ENCODE measurements around the gene PCDH9. TPM values are rescaled to one million over a fixed set of nuclear protein-coding genes. Genes with fewer than 3 reads are reported as not detected.

The PCDH9 gene
- total RNA-seq, 2 donors from 2014 or later = 0.12 to 0.34 TPM

GRCh38 chr13:67125681-67126080 lies 104.5 kb downstream of the PCDH9 start:
- Mint-ChIP-seq H3K9me3 (no peaks in the 10 kb centered on the region), H3K27me3 (ENCODE audit: low read depth) (no peaks in the 10 kb centered on the region), H3K4me1 (ENCODE audit: low read depth) (no peaks in the 10 kb centered on the region), H3K4me3 (no peak overlapping the region), H3K36me3 (ENCODE audit: insufficient read depth in 2 of 2) (no peaks in the 10 kb centered on the region), H3K27ac (no peak overlapping the region)
- DNase-seq (no peak), ATAC-seq (replicated peaks in 1 of 2) (no peak)

- no peaks in the 10 kb centered on the region for H3K36me3 Mint-ChIP-seq (ENCODE audit: insufficient read depth in 2 of 2)
- H3K27ac Mint-ChIP-seq = no peak overlapping the region
- no peaks in the 10 kb centered on the region for H3K4me1 Mint-ChIP-seq (ENCODE audit: low read depth)
- DNase-seq = no peak
- no peak for ATAC-seq (replicated peaks in 1 of 2)
- no peak overlapping the region for H3K4me3 Mint-ChIP-seq
- no peaks in the 10 kb centered on the region for H3K9me3 Mint-ChIP-seq
- no peaks in the 10 kb centered on the region for H3K27me3 Mint-ChIP-seq (ENCODE audit: low read depth)
These were observed 107.0 kb downstream of the PCDH9 start for GRCh38 chr13:67123165-67123564.

GRCh38 chr13:67122251-67122650 lies 107.9 kb downstream of the PCDH9 start:
- Mint-ChIP-seq H3K4me1 (ENCODE audit: low read depth) (no peaks in the 10 kb centered on the region), H3K4me3 (no peak overlapping the region), H3K9me3 (no peaks in the 10 kb centered on the region), H3K27me3 (ENCODE audit: low read depth) (no peaks in the 10 kb centered on the region), H3K27ac (no peak overlapping the region), H3K36me3 (ENCODE audit: insufficient read depth in 2 of 2) (no peaks in the 10 kb centered on the region)
- ATAC-seq (replicated peaks in 1 of 2) = no peak
- no peak for DNase-seq

GRCh38 chr13:67120872-67121531 lies 109.1 kb downstream of the PCDH9 start:
- H3K36me3 Mint-ChIP-seq (ENCODE audit: insufficient read depth in 2 of 2) = no peaks in the 10 kb centered on the region
- ATAC-seq (replicated peaks in 1 of 2) (no peak), DNase-seq (no peak)
- H3K27ac Mint-ChIP-seq = no peak overlapping the region
- H3K9me3 Mint-ChIP-seq = no peaks in the 10 kb centered on the region
- H3K4me3 Mint-ChIP-seq = no peak overlapping the region
- no peaks in the 10 kb centered on the region for H3K27me3 Mint-ChIP-seq (ENCODE audit: low read depth)
- no peaks in the 10 kb centered on the region for H3K4me1 Mint-ChIP-seq (ENCODE audit: low read depth)

GRCh38 chr13:67119481-67119894 lies 110.6 kb downstream of the PCDH9 start:
- H3K27me3 Mint-ChIP-seq (ENCODE audit: low read depth) = no peaks in the 10 kb centered on the region
- no peak for DNase-seq
- no peak overlapping the region for H3K4me3 Mint-ChIP-seq
- no peaks in the 10 kb centered on the region for H3K36me3 Mint-ChIP-seq (ENCODE audit: insufficient read depth in 2 of 2)
- no peaks in the 10 kb centered on the region for H3K4me1 Mint-ChIP-seq (ENCODE audit: low read depth)
- no peak overlapping the region for H3K27ac Mint-ChIP-seq
- ATAC-seq (replicated peaks in 1 of 2) = no peak
- no peaks in the 10 kb centered on the region for H3K9me3 Mint-ChIP-seq

GRCh38 chr13:67118277-67118676 lies 111.9 kb downstream of the PCDH9 start:
- DNase-seq (no peak), ATAC-seq (replicated peaks in 1 of 2) (no peak)
- Mint-ChIP-seq H3K4me1 (ENCODE audit: low read depth) (no peaks in the 10 kb centered on the region), H3K36me3 (ENCODE audit: insufficient read depth in 2 of 2) (no peaks in the 10 kb centered on the region), H3K27ac (no peak overlapping the region), H3K27me3 (ENCODE audit: low read depth) (no peaks in the 10 kb centered on the region), H3K9me3 (no peaks in the 10 kb centered on the region), H3K4me3 (no peak overlapping the region)

- Mint-ChIP-seq H3K36me3 (ENCODE audit: insufficient read depth in 2 of 2) (no peaks in the 10 kb centered on the region), H3K9me3 (no peaks in the 10 kb centered on the region), H3K4me1 (ENCODE audit: low read depth) (no peaks in the 10 kb centered on the region), H3K27me3 (ENCODE audit: low read depth) (no peaks in the 10 kb centered on the region), H3K27ac (no peak overlapping the region), H3K4me3 (no peak overlapping the region)
- ATAC-seq (replicated peaks in 1 of 2) = no peak
- DNase-seq = no peak
These were observed 113.1 kb downstream of the PCDH9 start for GRCh38 chr13:67117010-67117550.

- H3K4me1 Mint-ChIP-seq (ENCODE audit: low read depth) = no peaks in the 10 kb centered on the region
- no peaks in the 10 kb centered on the region for H3K27me3 Mint-ChIP-seq (ENCODE audit: low read depth)
- no peak for ATAC-seq (replicated peaks in 1 of 2)
- DNase-seq = no peak
- H3K36me3 Mint-ChIP-seq (ENCODE audit: insufficient read depth in 2 of 2) = no peaks in the 10 kb centered on the region
- H3K27ac Mint-ChIP-seq = no peak overlapping the region
- H3K4me3 Mint-ChIP-seq = no peak overlapping the region
- peaks cover 0 to 2% of the 10 kb centered on the region in 2 donors for H3K9me3 Mint-ChIP-seq
These were observed 122.2 kb downstream of the PCDH9 start for GRCh38 chr13:67107979-67108378.

GRCh38 chr13:67106502-67107057 lies 123.6 kb downstream of the PCDH9 start:
- Mint-ChIP-seq H3K27me3 (ENCODE audit: low read depth) (no peaks in the 10 kb centered on the region), H3K4me3 (no peak overlapping the region), H3K9me3 (peaks cover 0 to 2% of the 10 kb centered on the region in 2 donors), H3K4me1 (ENCODE audit: low read depth) (no peaks in the 10 kb centered on the region), H3K36me3 (ENCODE audit: insufficient read depth in 2 of 2) (no peaks in the 10 kb centered on the region), H3K27ac (no peak overlapping the region)
- no peak for ATAC-seq (replicated peaks in 1 of 2)
- DNase-seq = no peak

- Mint-ChIP-seq H3K9me3 (peaks cover 0 to 2% of the 10 kb centered on the region in 2 donors), H3K27ac (no peak overlapping the region), H3K4me3 (no peak overlapping the region), H3K4me1 (ENCODE audit: low read depth) (no peaks in the 10 kb centered on the region), H3K27me3 (ENCODE audit: low read depth) (no peaks in the 10 kb centered on the region), H3K36me3 (ENCODE audit: insufficient read depth in 2 of 2) (no peaks in the 10 kb centered on the region)
- no peak for ATAC-seq (replicated peaks in 1 of 2)
- no peak for DNase-seq
These were observed 128.2 kb downstream of the PCDH9 start for GRCh38 chr13:67101730-67102467.

- Mint-ChIP-seq H3K27ac (no peak overlapping the region), H3K9me3 (peaks cover 0 to 2% of the 10 kb centered on the region in 2 donors), H3K4me1 (ENCODE audit: low read depth) (no peaks in the 10 kb centered on the region), H3K36me3 (ENCODE audit: insufficient read depth in 2 of 2) (no peaks in the 10 kb centered on the region), H3K4me3 (no peak overlapping the region), H3K27me3 (ENCODE audit: low read depth) (no peaks in the 10 kb centered on the region)
- DNase-seq (no peak), ATAC-seq (replicated peaks in 1 of 2) (no peak)
These were observed 129.4 kb downstream of the PCDH9 start for GRCh38 chr13:67100730-67101129.

- Mint-ChIP-seq H3K27me3 (ENCODE audit: low read depth) (no peaks in the 10 kb centered on the region), H3K9me3 (peaks cover 0 to 2% of the 10 kb centered on the region in 2 donors), H3K4me3 (no peak overlapping the region), H3K27ac (no peak overlapping the region), H3K36me3 (ENCODE audit: insufficient read depth in 2 of 2) (no peaks in the 10 kb centered on the region), H3K4me1 (ENCODE audit: low read depth) (no peaks in the 10 kb centered on the region)
- ATAC-seq (replicated peaks in 1 of 2) (no peak), DNase-seq (no peak)
These were observed 130.6 kb downstream of the PCDH9 start for GRCh38 chr13:67099494-67099893.

- H3K9me3 Mint-ChIP-seq = no peaks in the 10 kb centered on the region
- H3K4me1 Mint-ChIP-seq (ENCODE audit: low read depth) = no peaks in the 10 kb centered on the region
- H3K4me3 Mint-ChIP-seq = no peak overlapping the region
- no peak for ATAC-seq (replicated peaks in 1 of 2)
- H3K36me3 Mint-ChIP-seq (ENCODE audit: insufficient read depth in 2 of 2) = no peaks in the 10 kb centered on the region
- no peak for DNase-seq
- H3K27me3 Mint-ChIP-seq (ENCODE audit: low read depth) = no peaks in the 10 kb centered on the region
- no peak overlapping the region for H3K27ac Mint-ChIP-seq
These were observed 132.2 kb downstream of the PCDH9 start for GRCh38 chr13:67097892-67098452.
